ENCODE measurements around the gene PCDHGA7.
A peak's percentile ranks its signal among the peaks of the same experiment; 100 is the strongest.
"Not testable (repeated sequence)": the region's sequence is repeated elsewhere in the genome, so short reads cannot be mapped to it uniquely, and the experiment has no call there.

PCDHGA7 gene

DNA sequence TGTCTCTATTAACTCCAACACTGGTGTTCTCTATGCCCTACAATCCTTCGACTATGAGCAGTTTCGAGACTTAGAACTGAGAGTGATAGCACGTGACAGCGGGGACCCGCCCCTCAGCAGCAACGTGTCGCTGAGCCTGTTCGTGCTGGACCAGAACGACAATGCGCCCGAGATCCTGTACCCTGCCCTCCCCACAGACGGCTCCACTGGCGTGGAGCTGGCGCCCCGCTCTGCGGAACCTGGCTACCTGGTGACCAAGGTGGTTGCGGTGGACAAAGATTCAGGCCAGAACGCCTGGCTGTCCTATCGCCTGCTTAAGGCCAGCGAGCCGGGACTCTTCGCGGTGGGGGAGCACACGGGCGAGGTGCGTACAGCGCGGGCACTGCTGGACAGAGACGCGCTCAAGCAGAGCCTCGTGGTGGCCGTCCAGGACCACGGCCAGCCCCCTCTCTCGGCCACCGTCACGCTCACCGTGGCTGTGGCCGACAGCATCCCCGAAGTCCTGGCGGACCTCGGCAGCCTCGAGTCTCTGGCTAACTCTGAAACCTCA, 40.3 kb downstream of the PCDHGA7 start:
- no peak for ATAC-seq
- Mint-ChIP-seq H3K4me3 (no peak overlapping the region), H3K27ac (no peak overlapping the region), H3K9me3 (peaks cover 40% of the 10 kb centered on the region), H3K27me3 (peaks cover 82% of the 10 kb centered on the region), H3K4me1 (peaks cover 10% of the 10 kb centered on the region), H3K36me3 (ENCODE audit: low read depth) (peaks cover 39% of the 10 kb centered on the region)
- DNase-seq, result no peak

- peaks cover 12% of the 10 kb centered on the region for H3K4me1 Mint-ChIP-seq
Measured at GRCh38 chr5:141427783-141428426, 45.4 kb downstream of the PCDHGA7 start.

GRCh38 chr5:141430332-141431113, 48.0 kb downstream of the PCDHGA7 start, which contains the start of gene PCDHGA12:
TSS of gene PCDHGA12 (plus strand) at chr5:141430507. CDS start at chr5:141430760, 253 bp downstream.
- no peak within 1 kb of the TSS for H3K27ac Mint-ChIP-seq
- H3K4me1 Mint-ChIP-seq, result peaks cover 13% of the 10 kb centered on the region
- peaks cover 31% of the 10 kb centered on the region for H3K36me3 Mint-ChIP-seq (ENCODE audit: low read depth)
- peaks cover 71% of the 10 kb centered on the region for H3K27me3 Mint-ChIP-seq
- H3K4me3 Mint-ChIP-seq, result peak within 1 kb of the TSS; percentile 59
- no peak for DNase-seq
- peaks cover 29% of the 10 kb centered on the region for H3K9me3 Mint-ChIP-seq
- ATAC-seq, result no peak

More at GRCh38 chr5:141427783-141428426, 45.4 kb downstream of the PCDHGA7 start:
- Mint-ChIP-seq H3K9me3 (peaks cover 27% of the 10 kb centered on the region), H3K4me3 (no peak overlapping the region), H3K27me3 (peaks cover 70% of the 10 kb centered on the region), H3K36me3 (ENCODE audit: low read depth) (peaks cover 33% of the 10 kb centered on the region), H3K27ac (no peak overlapping the region)
- no peak for ATAC-seq
- DNase-seq, result no peak

DNA sequence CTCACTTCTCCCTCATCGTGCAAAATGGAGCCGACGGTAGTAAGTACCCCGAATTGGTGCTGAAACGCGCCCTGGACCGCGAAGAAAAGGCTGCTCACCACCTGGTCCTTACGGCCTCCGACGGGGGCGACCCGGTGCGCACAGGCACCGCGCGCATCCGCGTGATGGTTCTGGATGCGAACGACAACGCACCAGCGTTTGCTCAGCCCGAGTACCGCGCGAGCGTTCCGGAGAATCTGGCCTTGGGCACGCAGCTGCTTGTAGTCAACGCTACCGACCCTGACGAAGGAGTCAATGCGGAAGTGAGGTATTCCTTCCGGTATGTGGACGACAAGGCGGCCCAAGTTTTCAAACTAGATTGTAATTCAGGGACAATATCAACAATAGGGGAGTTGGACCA, 48.7 kb downstream of the PCDHGA7 start:
- H3K9me3 Mint-ChIP-seq, result peaks cover 29% of the 10 kb centered on the region
- H3K36me3 Mint-ChIP-seq (ENCODE audit: low read depth), result peaks cover 31% of the 10 kb centered on the region
- H3K4me1 Mint-ChIP-seq, result peaks cover 13% of the 10 kb centered on the region
- no peak overlapping the region for H3K27ac Mint-ChIP-seq
- peaks cover 68% of the 10 kb centered on the region for H3K27me3 Mint-ChIP-seq
- ATAC-seq, result no peak
- DNase-seq, result no peak
- peak overlapping the region; percentile 59 for H3K4me3 Mint-ChIP-seq

DNA sequence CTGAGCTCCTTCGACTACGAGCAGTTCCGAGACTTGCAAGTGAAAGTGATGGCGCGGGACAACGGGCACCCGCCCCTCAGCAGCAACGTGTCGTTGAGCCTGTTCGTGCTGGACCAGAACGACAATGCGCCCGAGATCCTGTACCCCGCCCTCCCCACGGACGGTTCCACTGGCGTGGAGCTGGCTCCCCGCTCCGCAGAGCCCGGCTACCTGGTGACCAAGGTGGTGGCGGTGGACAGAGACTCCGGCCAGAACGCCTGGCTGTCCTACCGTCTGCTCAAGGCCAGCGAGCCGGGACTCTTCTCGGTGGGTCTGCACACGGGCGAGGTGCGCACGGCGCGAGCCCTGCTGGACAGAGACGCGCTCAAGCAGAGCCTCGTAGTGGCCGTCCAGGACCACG, 49.8 kb downstream of the PCDHGA7 start:
- H3K4me3 Mint-ChIP-seq, H3K27ac Mint-ChIP-seq, ATAC-seq, DNase-seq: not testable (repeated sequence)
- H3K9me3 Mint-ChIP-seq, result peaks cover 29% of the 10 kb centered on the region
- H3K4me1 Mint-ChIP-seq, result peaks cover 13% of the 10 kb centered on the region
- H3K36me3 Mint-ChIP-seq (ENCODE audit: low read depth), result peaks cover 28% of the 10 kb centered on the region
- peaks cover 66% of the 10 kb centered on the region for H3K27me3 Mint-ChIP-seq

- H3K4me1 Mint-ChIP-seq, result peaks cover 13% of the 10 kb centered on the region
- H3K9me3 Mint-ChIP-seq, result peaks cover 29% of the 10 kb centered on the region
- H3K36me3 Mint-ChIP-seq (ENCODE audit: low read depth), result peaks cover 28% of the 10 kb centered on the region
- ATAC-seq, H3K4me3 Mint-ChIP-seq, DNase-seq, H3K27ac Mint-ChIP-seq: not testable (repeated sequence)
- H3K27me3 Mint-ChIP-seq, result peaks cover 63% of the 10 kb centered on the region
Measured at GRCh38 chr5:141432726-141433125, 50.2 kb downstream of the PCDHGA7 start.

DNA sequence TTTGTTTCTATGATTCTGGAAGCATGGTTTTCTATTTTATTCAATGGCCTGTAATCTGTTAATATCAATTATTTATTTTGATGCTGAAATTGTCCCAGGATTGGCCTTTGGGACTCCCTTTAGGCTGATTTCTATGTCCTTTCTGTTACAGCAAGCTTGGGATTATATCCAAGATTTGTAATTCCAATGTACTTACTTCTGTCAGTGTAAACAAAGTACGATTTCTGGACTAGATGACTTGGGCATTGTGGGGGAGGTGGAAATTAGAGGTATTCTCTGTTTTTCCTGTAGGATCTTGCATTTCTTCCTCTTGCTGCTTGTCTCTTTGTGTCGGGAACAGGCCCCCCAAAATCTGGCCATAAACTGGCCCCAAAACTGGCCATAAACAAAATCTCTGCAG, 51.5 kb downstream of the PCDHGA7 start:
- peaks cover 13% of the 10 kb centered on the region for H3K4me1 Mint-ChIP-seq
- ATAC-seq (no peak), DNase-seq (no peak)
- no peak overlapping the region for H3K27ac Mint-ChIP-seq
- H3K27me3 Mint-ChIP-seq, result peaks cover 57% of the 10 kb centered on the region
- peaks cover 24% of the 10 kb centered on the region for H3K9me3 Mint-ChIP-seq
- peaks cover 23% of the 10 kb centered on the region for H3K36me3 Mint-ChIP-seq (ENCODE audit: low read depth)
- no peak overlapping the region for H3K4me3 Mint-ChIP-seq
